DMS153 treated with DMSO at 0.1 percent for 48 hours (cell line): ENCODE results near the gene DNALI1.
"Not testable (repeated sequence)": the region's sequence is repeated elsewhere in the genome, so short reads cannot be mapped to it uniquely, and the experiment has no call there.

Experiments used
- DNase-seq: peaks from one replicate; lab custom pipeline; 2025; ENCODE audit not compliant: unreplicated experiment; lab: John Stamatoyannopoulos, UW

DNALI1 gene

DNA sequence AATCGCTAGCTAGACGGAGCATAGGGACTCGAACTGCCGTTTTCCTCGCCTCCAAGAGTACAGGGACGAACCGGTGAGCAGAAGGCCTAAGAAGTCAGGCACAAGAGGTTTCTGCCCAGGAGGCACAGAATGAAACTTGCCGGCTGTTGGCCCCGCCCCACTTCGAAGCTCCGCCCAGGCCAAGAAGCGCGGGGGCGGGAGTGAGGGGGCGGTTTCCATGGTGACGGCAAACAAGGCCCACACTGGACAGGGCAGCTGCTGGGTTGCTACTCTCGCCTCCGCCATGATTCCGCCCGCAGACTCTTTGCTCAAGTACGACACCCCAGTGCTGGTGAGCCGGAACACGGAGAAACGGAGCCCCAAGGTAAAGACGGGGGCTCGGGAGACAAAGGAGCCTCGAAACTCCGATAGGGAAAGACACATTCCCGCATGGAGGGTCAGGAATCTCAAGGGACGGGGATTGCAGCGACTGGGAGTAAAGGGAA lies at the start of gene DNALI1:
TSS of gene DNALI1 (plus strand) at position 229 of the 485 bp plus-strand sequence. CDS start at position 284, 55 bp downstream.
- DNase-seq, result peak; percentile 89

DNA sequence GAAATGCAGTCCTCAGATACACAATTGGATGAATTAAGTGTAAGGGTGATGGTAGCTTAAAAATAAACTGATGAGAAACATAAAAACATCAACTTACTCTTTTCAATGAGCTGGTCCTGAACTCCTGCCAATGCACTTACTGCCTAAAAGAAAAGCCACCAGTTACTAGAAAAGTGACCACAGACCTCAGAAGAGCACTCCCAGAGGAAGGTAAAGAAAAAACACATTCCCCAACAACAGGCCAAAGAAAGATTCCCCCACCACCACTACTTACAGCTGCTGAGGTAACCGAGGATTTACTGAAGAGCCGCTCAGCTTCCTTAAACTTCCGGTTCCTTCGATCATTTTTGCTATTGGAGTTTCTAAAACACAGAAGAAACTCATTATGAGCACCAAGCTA lies 47.6 kb upstream of the DNALI1 start:
- DNase-seq, result no peak

GRCh38 chr1:37513795-37514349 lies 42.9 kb upstream of the DNALI1 start:
- peak; percentile 34 for DNase-seq

- peak; percentile 99 for DNase-seq
Observed at GRCh38 chr1:37514350-37515184, 42.2 kb upstream of the DNALI1 start, which contains the start of gene MEAF6. TSS of gene MEAF6 (minus strand) at chr1:37514766. CDS start at chr1:37514746, 20 bp downstream.

- DNase-seq, result no peak
Observed at GRCh38 chr1:37515185-37516034, 41.3 kb upstream of the DNALI1 start.

- DNase-seq, result no peak
Observed at GRCh38 chr1:37517569-37517968, 39.2 kb upstream of the DNALI1 start.

GRCh38 chr1:37518241-37518640 lies 38.5 kb upstream of the DNALI1 start:
- DNase-seq, result not testable (repeated sequence)

- not testable (repeated sequence) for DNase-seq
Observed at GRCh38 chr1:37518929-37519328, 37.8 kb upstream of the DNALI1 start.

DNA sequence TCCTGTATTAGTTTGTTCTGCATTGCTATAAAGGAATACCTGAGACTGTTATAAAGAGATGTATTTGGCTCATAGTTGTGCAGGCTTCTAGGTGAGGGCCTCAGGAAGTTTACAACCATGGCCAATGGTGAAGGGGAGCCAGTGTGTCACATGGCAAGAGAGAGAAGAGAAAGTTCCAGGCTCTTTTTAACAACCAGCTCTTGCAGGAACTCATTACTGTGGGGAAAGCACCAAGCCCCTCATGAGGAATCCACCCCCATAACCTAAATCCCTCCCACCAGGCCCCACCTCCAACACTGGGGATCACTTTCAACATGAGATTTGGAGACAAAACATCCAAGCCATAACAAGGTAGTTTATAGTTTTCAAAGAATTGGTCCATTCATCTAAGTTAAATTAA lies 37.1 kb upstream of the DNALI1 start:
- DNase-seq, result no peak

- DNase-seq, result not testable (repeated sequence)
Observed at GRCh38 chr1:37529888-37530287, 26.9 kb upstream of the DNALI1 start.

GRCh38 chr1:37532418-37533156 lies 24.2 kb upstream of the DNALI1 start:
- not testable (repeated sequence) for DNase-seq

DNA sequence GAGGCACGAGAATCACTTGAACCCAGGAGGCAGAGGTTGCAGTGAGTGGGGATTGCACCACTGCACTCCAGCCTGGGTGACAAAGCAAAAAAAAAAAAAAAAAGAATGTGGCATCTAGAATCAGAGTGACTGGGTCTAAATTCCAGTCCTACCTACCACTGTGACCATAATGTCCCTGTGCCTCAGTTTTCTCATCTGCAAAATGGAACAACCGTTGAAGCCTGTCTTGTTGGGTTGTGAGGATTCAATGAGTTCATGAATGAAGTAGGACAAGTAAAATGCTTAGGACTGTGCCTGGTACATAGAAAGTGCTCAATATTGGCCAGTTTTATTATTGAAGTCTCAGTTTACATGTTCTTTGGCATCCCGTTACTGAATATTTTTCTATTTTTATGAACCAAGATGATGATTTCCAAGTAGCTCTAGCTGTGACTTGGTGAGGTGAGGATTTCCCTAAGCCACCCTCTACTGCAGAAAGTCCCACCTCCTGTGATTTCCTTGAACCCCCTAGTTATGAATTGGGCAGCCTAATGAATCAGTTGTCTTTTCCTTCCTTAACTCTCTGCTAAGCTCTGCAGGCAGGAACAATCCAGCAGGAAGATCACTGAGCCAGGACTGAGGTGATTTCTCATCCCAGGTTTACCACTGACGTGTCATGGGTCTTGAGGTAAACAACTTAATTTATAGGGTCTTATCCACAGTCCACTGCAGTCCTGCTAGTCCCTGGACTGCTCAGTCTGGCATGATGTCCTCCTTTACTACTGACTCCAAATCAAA lies 23.2 kb upstream of the DNALI1 start:
- no peak for DNase-seq

DNA sequence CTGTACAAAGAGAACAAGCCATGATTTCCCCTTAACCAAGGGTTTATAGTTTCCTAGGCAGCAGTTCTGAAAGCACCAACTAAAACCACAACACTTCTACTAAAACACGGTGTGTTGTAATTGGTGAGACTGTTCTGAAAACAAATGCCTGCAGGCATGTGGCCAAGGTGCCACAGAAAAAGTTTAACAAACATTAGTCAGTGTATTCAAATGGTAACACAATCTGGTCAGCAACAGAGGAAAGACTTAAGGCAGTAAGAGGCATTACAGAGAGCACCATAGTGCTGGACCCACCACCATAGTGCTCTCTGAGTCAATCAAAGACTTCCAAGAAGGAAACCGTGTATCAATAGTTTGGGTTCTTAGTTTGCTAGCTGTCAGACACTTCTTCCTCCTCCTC lies 19.4 kb upstream of the DNALI1 start:
- no peak for DNase-seq

DNA sequence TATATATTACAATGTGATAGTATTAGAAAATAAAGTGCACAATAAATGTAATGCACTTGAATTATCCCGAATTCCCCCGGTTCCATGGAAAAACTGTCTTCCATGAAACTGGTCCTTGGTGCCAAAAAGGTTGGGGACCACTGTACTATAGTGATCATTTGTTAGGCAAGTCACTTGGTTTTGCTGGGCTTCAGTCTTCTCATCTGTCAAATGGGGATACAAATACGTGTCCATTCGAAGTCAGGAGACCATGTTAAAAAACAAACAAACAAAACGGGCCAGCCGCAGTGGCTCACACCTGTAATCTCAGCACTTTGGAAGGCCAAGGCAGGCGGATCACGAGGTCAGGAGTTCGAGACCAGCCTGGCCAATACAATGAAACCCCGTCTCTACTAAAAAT lies 17.6 kb upstream of the DNALI1 start:
- not testable (repeated sequence) for DNase-seq

GRCh38 chr1:37540036-37540785 lies 16.5 kb upstream of the DNALI1 start:
- no peak for DNase-seq

DNA sequence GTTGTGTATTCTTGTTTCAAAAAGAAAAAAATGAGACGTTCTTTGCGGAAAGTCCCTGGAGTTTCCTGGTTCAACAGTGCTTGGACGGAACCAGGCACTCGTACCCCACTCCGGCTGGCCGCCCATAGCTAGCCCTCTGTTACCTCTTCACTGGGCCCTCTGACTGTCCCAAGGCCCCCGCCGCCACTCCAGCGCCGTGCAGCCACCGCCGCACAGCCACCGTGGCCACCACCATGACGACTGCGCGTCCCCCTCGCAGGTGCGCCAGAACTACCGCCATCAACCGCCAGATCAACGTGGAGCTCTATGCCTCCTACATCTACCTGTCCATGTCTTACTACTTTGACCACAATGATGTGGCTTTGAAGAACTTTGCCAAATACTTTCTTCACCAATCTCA lies 12.2 kb upstream of the DNALI1 start:
- DNase-seq, result no peak

- no peak for DNase-seq
Observed at GRCh38 chr1:37545019-37545418, 11.7 kb upstream of the DNALI1 start.

- no peak for DNase-seq
Observed at GRCh38 chr1:37549341-37549740, 7.4 kb upstream of the DNALI1 start.

- no peak for DNase-seq
Observed at GRCh38 chr1:37553598-37553926, 3.2 kb upstream of the DNALI1 start.
